Activated T-helper 17 cell treated with anti-CD3 and anti-CD28 coated beads, Interleukin-2, amount 50 U/mL, for 72 hours (primary cell): Measurements from ENCODE around the gene NAMPT. TPM values are rescaled to one million over a fixed set of nuclear protein-coding genes. Genes with fewer than 3 reads are reported as not detected.
A peak's percentile ranks its signal among the peaks of the same experiment; 100 is the strongest.

Experiments used
- ATAC-seq: fragments of 150-1000 bp; cut with Tn5 transposase; replicated peaks from 2 replicates; pipeline ENCODE4 v1.10.0; 2021; ENCODE audit warnings: mild to moderate bottlenecking, moderate library complexity
- H3K27ac Mint-ChIP-seq: one replicate; pipeline ENCODE4 v1.8.0; 2022; ENCODE audit warnings: mixed read lengths
- H3K27me3 Mint-ChIP-seq: one replicate; pipeline ENCODE4 v1.8.0; 2022; ENCODE audit warnings: mixed read lengths
- H3K36me3 Mint-ChIP-seq: one replicate; pipeline ENCODE4 v1.8.0; 2022; ENCODE audit warnings: low read depth, mild to moderate bottlenecking, mixed read lengths
- H3K4me1 Mint-ChIP-seq: one replicate; pipeline ENCODE4 v1.8.0; 2022; ENCODE audit warnings: mixed read lengths
- H3K4me3 Mint-ChIP-seq: one replicate; pipeline ENCODE4 v1.8.0; 2022; ENCODE audit warnings: mild to moderate bottlenecking, mixed read lengths
- H3K9me3 Mint-ChIP-seq: one replicate; pipeline ENCODE4 v1.8.0; 2022; ENCODE audit warnings: mixed read lengths
- total RNA-seq, 2 donors: library from RNA; stranded (reverse); gene quantifications; one replicate each; pipeline ENCODE4 v1.2.3, GENCODE V29; 2022

NAMPT gene
- total RNA-seq, 2 donors from 2014 or later = 296 to 469 TPM

GRCh38 chr7:106247841-106248240 is 36.9 kb downstream of the NAMPT start:
- ATAC-seq = peak; percentile 35
- Mint-ChIP-seq H3K4me3 (no peak overlapping the region), H3K27me3 (no peaks in the 10 kb centered on the region), H3K4me1 (no peaks in the 10 kb centered on the region), H3K36me3 (peaks cover 52% of the 10 kb centered on the region), H3K9me3 (peaks cover 10% of the 10 kb centered on the region), H3K27ac (peak overlapping the region; percentile 36)

- Mint-ChIP-seq H3K36me3 (peaks cover 44% of the 10 kb centered on the region), H3K9me3 (peaks cover 10% of the 10 kb centered on the region), H3K27ac (no peak overlapping the region), H3K27me3 (no peaks in the 10 kb centered on the region), H3K4me3 (no peak overlapping the region), H3K4me1 (no peaks in the 10 kb centered on the region)
- ATAC-seq = peak; percentile 67
Observed at GRCh38 chr7:106246902-106247711, 37.7 kb downstream of the NAMPT start.

GRCh38 chr7:106243893-106244292 is 40.9 kb downstream of the NAMPT start:
- no peaks in the 10 kb centered on the region for H3K27me3 Mint-ChIP-seq
- H3K27ac Mint-ChIP-seq = no peak overlapping the region
- no peaks in the 10 kb centered on the region for H3K4me1 Mint-ChIP-seq
- H3K36me3 Mint-ChIP-seq = peaks cover 20% of the 10 kb centered on the region
- peaks cover 10% of the 10 kb centered on the region for H3K9me3 Mint-ChIP-seq
- ATAC-seq = peak; percentile 29
- H3K4me3 Mint-ChIP-seq = no peak overlapping the region

- H3K27ac Mint-ChIP-seq = no peak overlapping the region
- H3K4me3 Mint-ChIP-seq = no peak overlapping the region
- H3K36me3 Mint-ChIP-seq = no peaks in the 10 kb centered on the region
- H3K4me1 Mint-ChIP-seq = no peaks in the 10 kb centered on the region
- H3K27me3 Mint-ChIP-seq = no peaks in the 10 kb centered on the region
- no peak for ATAC-seq
- no peaks in the 10 kb centered on the region for H3K9me3 Mint-ChIP-seq
Observed at GRCh38 chr7:106239406-106239805, 45.4 kb downstream of the NAMPT start.

GRCh38 chr7:106238830-106239229 is 46.0 kb downstream of the NAMPT start:
- no peak overlapping the region for H3K27ac Mint-ChIP-seq

GRCh38 chr7:106236065-106236464 is 48.7 kb downstream of the NAMPT start:
- Mint-ChIP-seq H3K27me3 (peaks cover 15% of the 10 kb centered on the region), H3K4me3 (no peak overlapping the region), H3K27ac (no peak overlapping the region), H3K4me1 (no peaks in the 10 kb centered on the region), H3K36me3 (no peaks in the 10 kb centered on the region), H3K9me3 (no peaks in the 10 kb centered on the region)
- no peak for ATAC-seq

More at GRCh38 chr7:106238830-106239229, 46.0 kb downstream of the NAMPT start:
- no peak for ATAC-seq
- Mint-ChIP-seq H3K27me3 (peaks cover 2% of the 10 kb centered on the region), H3K36me3 (no peaks in the 10 kb centered on the region), H3K9me3 (no peaks in the 10 kb centered on the region), H3K4me3 (no peak overlapping the region), H3K4me1 (no peaks in the 10 kb centered on the region)

GRCh38 chr7:106234425-106234824 is 50.4 kb downstream of the NAMPT start:
- Mint-ChIP-seq H3K27me3 (peaks cover 15% of the 10 kb centered on the region), H3K4me1 (no peaks in the 10 kb centered on the region), H3K4me3 (no peak overlapping the region), H3K36me3 (no peaks in the 10 kb centered on the region), H3K27ac (no peak overlapping the region), H3K9me3 (no peaks in the 10 kb centered on the region)
- no peak for ATAC-seq

- no peaks in the 10 kb centered on the region for H3K36me3 Mint-ChIP-seq
- no peaks in the 10 kb centered on the region for H3K4me1 Mint-ChIP-seq
- H3K4me3 Mint-ChIP-seq = no peak overlapping the region
- no peaks in the 10 kb centered on the region for H3K9me3 Mint-ChIP-seq
- no peak overlapping the region for H3K27ac Mint-ChIP-seq
- peaks cover 24% of the 10 kb centered on the region for H3K27me3 Mint-ChIP-seq
- no peak for ATAC-seq
Observed at GRCh38 chr7:106231856-106232490, 52.8 kb downstream of the NAMPT start.

GRCh38 chr7:106225856-106226255 is 58.9 kb downstream of the NAMPT start:
- Mint-ChIP-seq H3K36me3 (no peaks in the 10 kb centered on the region), H3K9me3 (no peaks in the 10 kb centered on the region), H3K27me3 (peaks cover 12% of the 10 kb centered on the region), H3K27ac (no peak overlapping the region), H3K4me1 (no peaks in the 10 kb centered on the region), H3K4me3 (no peak overlapping the region)
- ATAC-seq = no peak

- peaks cover 12% of the 10 kb centered on the region for H3K27me3 Mint-ChIP-seq
- H3K27ac Mint-ChIP-seq = no peak overlapping the region
- no peaks in the 10 kb centered on the region for H3K9me3 Mint-ChIP-seq
- no peaks in the 10 kb centered on the region for H3K36me3 Mint-ChIP-seq
- ATAC-seq = no peak
- H3K4me1 Mint-ChIP-seq = no peaks in the 10 kb centered on the region
- no peak overlapping the region for H3K4me3 Mint-ChIP-seq
Observed at GRCh38 chr7:106224797-106225196, 60.0 kb downstream of the NAMPT start.

GRCh38 chr7:106223156-106223555 is 61.6 kb downstream of the NAMPT start:
- H3K4me1 Mint-ChIP-seq = no peaks in the 10 kb centered on the region
- no peaks in the 10 kb centered on the region for H3K9me3 Mint-ChIP-seq
- H3K4me3 Mint-ChIP-seq = no peak overlapping the region
- H3K27me3 Mint-ChIP-seq = peaks cover 13% of the 10 kb centered on the region
- ATAC-seq = no peak
- no peaks in the 10 kb centered on the region for H3K36me3 Mint-ChIP-seq
- no peak overlapping the region for H3K27ac Mint-ChIP-seq

- peaks cover 9% of the 10 kb centered on the region for H3K27me3 Mint-ChIP-seq
- H3K4me1 Mint-ChIP-seq = no peaks in the 10 kb centered on the region
- H3K27ac Mint-ChIP-seq = no peak overlapping the region
- no peaks in the 10 kb centered on the region for H3K9me3 Mint-ChIP-seq
- ATAC-seq = no peak
- H3K4me3 Mint-ChIP-seq = no peak overlapping the region
- H3K36me3 Mint-ChIP-seq = no peaks in the 10 kb centered on the region
Observed at GRCh38 chr7:106222545-106222944, 62.2 kb downstream of the NAMPT start.

GRCh38 chr7:106220307-106220706 is 64.5 kb downstream of the NAMPT start:
- Mint-ChIP-seq H3K9me3 (no peaks in the 10 kb centered on the region), H3K4me3 (no peak overlapping the region), H3K27me3 (peaks cover 15% of the 10 kb centered on the region), H3K27ac (no peak overlapping the region), H3K4me1 (no peaks in the 10 kb centered on the region), H3K36me3 (no peaks in the 10 kb centered on the region)
- no peak for ATAC-seq

GRCh38 chr7:106219170-106219569 is 65.6 kb downstream of the NAMPT start:
- H3K9me3 Mint-ChIP-seq = no peaks in the 10 kb centered on the region
- no peaks in the 10 kb centered on the region for H3K4me1 Mint-ChIP-seq
- no peaks in the 10 kb centered on the region for H3K36me3 Mint-ChIP-seq
- no peak for ATAC-seq
- H3K27ac Mint-ChIP-seq = no peak overlapping the region
- no peak overlapping the region for H3K4me3 Mint-ChIP-seq
- H3K27me3 Mint-ChIP-seq = peaks cover 12% of the 10 kb centered on the region

GRCh38 chr7:106218546-106218945 is 66.2 kb downstream of the NAMPT start:
- no peaks in the 10 kb centered on the region for H3K36me3 Mint-ChIP-seq
- no peak overlapping the region for H3K4me3 Mint-ChIP-seq
- no peaks in the 10 kb centered on the region for H3K4me1 Mint-ChIP-seq
- no peak for ATAC-seq
- H3K27ac Mint-ChIP-seq = no peak overlapping the region
- peaks cover 12% of the 10 kb centered on the region for H3K27me3 Mint-ChIP-seq
- H3K9me3 Mint-ChIP-seq = no peaks in the 10 kb centered on the region
